ENCODE results near the gene TCF7. TPM values are rescaled to one million over a fixed set of nuclear protein-coding genes. Genes with fewer than 3 reads are reported as not detected.

The TCF7 gene
- polyA plus RNA-seq, 1 of the 3 experiments (the other 2 are of a cell fraction): 2.7 TPM

GRCh38 chr5:134123360-134123759 lies 8.9 kb downstream of the TCF7 start:
- H2AFZ ChIP-seq (ENCODE audit: low read depth): no peak overlapping the region
- DNase-seq: no peak
- TF ChIP-seq FOSL2 (IDR thresholded peaks at IDR 0.05; ENCODE audit: borderline replicate concordance, low read depth) (no peak), REST (IDR thresholded peaks at IDR 0.05; ENCODE audit: low read depth, low read length) (no peak), IRF3 (IDR thresholded peaks at IDR 0.05; ENCODE audit: low read depth, low read length) (no peak), SIN3A (IDR thresholded peaks at IDR 0.05; ENCODE audit: borderline replicate concordance, low read depth, low read length) (no peak), TCF12 (IDR thresholded peaks at IDR 0.05) (no peak), EP300 (IDR thresholded peaks at IDR 0.05; ENCODE audit: borderline replicate concordance in 1 of 2, low read depth in 1 of 2, low read length in 1 of 2) (no peak), ELF1 (IDR thresholded peaks at IDR 0.05) (no peak), GATA2 (CRISPR knock-in tag; IDR thresholded peaks at IDR 0.05) (no peak), FOXJ3 (CRISPR knock-in tag; IDR thresholded peaks at IDR 0.05) (no peak), RCOR1 (IDR thresholded peaks at IDR 0.05; ENCODE audit: low read length) (no peak), MAX (IDR thresholded peaks at IDR 0.05; ENCODE audit: low read depth) (no peak), CHD2 (IDR thresholded peaks at IDR 0.05; ENCODE audit: low read length, partially characterized antibody) (no peak), SMC3 (IDR thresholded peaks at IDR 0.05; ENCODE audit: low read depth, low read length) (no peak)
- H3K4me3 ChIP-seq (ENCODE audit: low read depth in 2 of 2, low read length in 1 of 2): no peak overlapping the region
- H3K4me1 ChIP-seq (ENCODE audit: control insufficient read depth in 1 of 2, insufficient read depth in 2 of 2, low read depth in 1 of 2, low read length in 1 of 2): peaks cover 31 to 65% of the 10 kb centered on the region in 2 experiments
- H4K20me1 ChIP-seq (ENCODE audit: insufficient read depth): peaks cover 15% of the 10 kb centered on the region
- ChIA-PET POLR2A (interaction anchor here (0.9 to 1.4 kb wide), 2 partner anchors 9 to 16 kb away, joined by 3 to 5 read pairs; partner anchors contain the start of gene TCF7), CTCF (interaction anchor here (0.7 to 11.5 kb wide), 4 partner anchors 16 to 404 kb away, joined by 3 to 152 read pairs (median 64); no protein-coding TSS in a partner anchor)
- no peaks in the 10 kb centered on the region for H3K9me3 ChIP-seq
- no peak overlapping the region for H3K9ac ChIP-seq
- H3K4me2 ChIP-seq: no peak overlapping the region
- H3K27me3 ChIP-seq (ENCODE audit: insufficient read depth): no peaks in the 10 kb centered on the region
- peaks cover 26% of the 10 kb centered on the region for H3F3A ChIP-seq (replicated peaks; ENCODE audit: insufficient read depth)
- H3K36me3 ChIP-seq (replicated peaks in 1 of 2; ENCODE audit: control insufficient read depth in 1 of 2, insufficient read depth in 2 of 2, low read length in 1 of 2): peaks cover 2 to 5% of the 10 kb centered on the region in 2 experiments
- WGBS (ENCODE audit: low lambda C conversion rate): 93% methylated on average over 5 of the region's 6 CpGs
- peak overlapping the region in 1 of 2 experiments; percentile 97; a peak in 1 of 4 replicates for H3K27ac ChIP-seq (ENCODE audit: low read depth in 2 of 2, low read length in 1 of 2)
- no peaks in the 10 kb centered on the region for H3K79me2 ChIP-seq (ENCODE audit: insufficient read depth)
- H3K9me2 ChIP-seq: no peaks in the 10 kb centered on the region

Measured in SK-N-SH (cell line).